ENCODE data around the gene EFR3B.
"Not testable (repeated sequence)": the region's sequence is repeated elsewhere in the genome, so short reads cannot be mapped to it uniquely, and the experiment has no call there.

EFR3B gene

DNA sequence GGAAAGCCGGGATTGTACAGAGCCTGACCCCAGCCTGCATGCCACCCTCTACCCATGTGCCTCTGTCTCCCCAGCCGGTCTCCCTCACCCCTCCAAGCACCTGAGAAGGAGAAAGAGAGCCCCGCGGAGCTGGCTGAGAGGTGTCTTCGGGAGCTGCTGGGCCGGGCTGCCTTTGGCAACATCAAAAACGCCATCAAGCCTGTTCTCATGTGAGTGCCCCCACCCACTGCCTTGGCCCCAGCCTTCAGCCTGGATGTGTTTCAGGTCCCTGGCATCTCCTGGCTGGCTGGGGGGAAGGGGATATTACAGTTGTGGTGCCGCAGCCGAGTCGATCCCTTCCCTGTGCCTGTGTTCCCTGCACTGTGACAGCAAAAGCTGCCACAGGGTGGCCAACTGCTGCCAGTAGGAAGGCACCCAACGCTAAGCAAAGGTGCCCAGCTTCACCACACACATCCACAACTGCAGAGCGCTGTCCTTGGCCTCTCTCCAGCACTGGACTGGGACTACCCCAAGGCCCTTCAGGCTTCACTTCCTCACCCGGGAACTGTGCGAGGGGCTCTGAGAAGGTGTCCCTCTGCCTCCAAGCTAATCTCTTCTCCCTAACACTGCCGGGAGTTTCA lies 88.1 kb downstream of the EFR3B start:
- Histone ChIP-seq H3K27me3 (ENCODE audit: insufficient read depth, low read length) (no peaks in the 10 kb centered on the region), H3K9me3 (ENCODE audit: low read length) (no peaks in the 10 kb centered on the region), H2AFZ (ENCODE audit: low read depth, low read length) (no peak overlapping the region), H3K36me3 (ENCODE audit: insufficient read depth, low read length) (peaks cover 18% of the 10 kb centered on the region), H3K4me1 (ENCODE audit: insufficient read depth, low read length) (peaks cover 2% of the 10 kb centered on the region), H3K4me3 (ENCODE audit: low read length) (no peak overlapping the region)

DNA sequence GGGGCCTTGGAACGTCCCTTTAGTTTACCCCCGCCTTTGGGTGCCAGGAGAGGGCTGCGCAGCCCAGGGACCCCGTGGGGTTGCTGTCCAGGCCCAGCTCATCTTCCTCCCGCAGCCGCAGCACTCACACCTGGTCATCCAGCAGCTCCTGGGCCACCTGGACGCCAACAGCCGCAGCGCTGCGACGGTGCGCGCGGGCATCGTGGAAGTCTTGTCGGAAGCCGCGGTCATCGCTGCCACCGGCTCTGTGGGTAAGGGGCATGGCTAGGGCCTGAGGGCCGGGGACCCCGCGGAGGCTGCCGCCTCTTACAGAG lies 89.3 kb downstream of the EFR3B start:
- Histone ChIP-seq H3K27me3 (ENCODE audit: insufficient read depth, low read length) (no peaks in the 10 kb centered on the region), H3K36me3 (ENCODE audit: insufficient read depth, low read length) (peaks cover 29% of the 10 kb centered on the region), H3K9me3 (ENCODE audit: low read length) (no peaks in the 10 kb centered on the region), H3K4me1 (ENCODE audit: insufficient read depth, low read length) (peaks cover 2% of the 10 kb centered on the region), H2AFZ (ENCODE audit: low read depth, low read length) (no peak overlapping the region), H3K4me3 (ENCODE audit: low read length) (no peak overlapping the region)

DNA sequence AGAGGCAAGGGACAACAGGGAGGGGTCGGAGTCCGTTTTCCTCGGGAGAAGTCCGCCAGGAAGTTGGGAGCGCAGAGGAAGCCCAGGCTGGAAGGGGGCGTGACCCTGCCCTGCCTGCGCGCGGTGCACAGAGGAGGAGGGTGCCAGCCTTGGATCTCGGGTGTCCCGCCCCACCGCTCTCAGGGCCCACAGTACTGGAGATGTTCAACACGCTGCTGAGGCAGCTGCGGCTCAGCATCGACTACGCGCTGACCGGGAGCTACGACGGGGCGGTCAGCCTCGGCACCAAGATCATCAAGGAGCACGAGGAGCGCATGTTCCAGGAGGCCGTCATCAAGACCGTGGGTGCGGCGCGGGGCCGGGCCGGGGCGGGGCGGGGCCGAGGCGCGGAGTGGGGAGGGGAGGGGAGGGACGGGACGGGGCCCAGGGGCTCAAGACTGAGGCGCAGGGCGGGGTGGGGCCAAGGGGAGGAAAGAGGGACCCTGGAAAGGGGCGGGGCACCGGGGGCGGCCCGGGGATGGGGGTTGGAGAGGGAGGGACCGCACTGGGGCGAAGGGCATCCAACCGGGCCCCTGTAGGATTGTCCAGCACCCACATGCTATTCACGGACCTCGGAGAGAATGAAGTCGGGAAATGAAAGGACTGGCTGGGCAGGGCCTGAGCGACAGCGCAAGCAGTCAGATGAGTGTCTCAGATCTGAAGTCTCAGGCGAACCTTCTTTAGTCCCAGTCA lies 89.9 kb downstream of the EFR3B start:
- Histone ChIP-seq H2AFZ (ENCODE audit: low read depth, low read length) (no peak overlapping the region), H3K27me3 (ENCODE audit: insufficient read depth, low read length) (no peaks in the 10 kb centered on the region), H3K4me3 (ENCODE audit: low read length) (no peak overlapping the region), H3K36me3 (ENCODE audit: insufficient read depth, low read length) (peaks cover 29% of the 10 kb centered on the region), H3K9me3 (ENCODE audit: low read length) (no peaks in the 10 kb centered on the region), H3K4me1 (ENCODE audit: insufficient read depth, low read length) (peaks cover 2% of the 10 kb centered on the region)

DNA sequence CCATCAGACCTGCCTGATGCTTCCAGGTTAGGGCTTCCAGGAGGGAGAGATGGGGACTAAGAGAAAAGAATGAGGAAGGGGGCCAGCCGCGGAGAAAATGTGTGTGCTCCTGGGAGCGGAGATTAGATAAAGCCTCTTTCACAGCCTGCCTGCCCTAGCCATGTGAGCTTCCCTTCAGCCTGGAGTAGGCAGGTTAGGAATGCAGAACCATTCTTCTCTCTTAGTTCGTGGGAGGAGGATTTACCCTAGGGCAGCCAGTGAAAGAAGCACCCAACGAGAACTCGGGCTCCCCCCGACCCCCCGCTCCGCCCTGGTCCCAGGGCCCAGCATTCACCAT lies 90.4 kb downstream of the EFR3B start:
- Histone ChIP-seq H3K4me3 (ENCODE audit: low read length) (no peak overlapping the region), H2AFZ (ENCODE audit: low read depth, low read length) (no peak overlapping the region), H3K9me3 (ENCODE audit: low read length) (no peaks in the 10 kb centered on the region), H3K36me3 (ENCODE audit: insufficient read depth, low read length) (peaks cover 35% of the 10 kb centered on the region), H3K4me1 (ENCODE audit: insufficient read depth, low read length) (peaks cover 2% of the 10 kb centered on the region), H3K27me3 (ENCODE audit: insufficient read depth, low read length) (no peaks in the 10 kb centered on the region)

DNA sequence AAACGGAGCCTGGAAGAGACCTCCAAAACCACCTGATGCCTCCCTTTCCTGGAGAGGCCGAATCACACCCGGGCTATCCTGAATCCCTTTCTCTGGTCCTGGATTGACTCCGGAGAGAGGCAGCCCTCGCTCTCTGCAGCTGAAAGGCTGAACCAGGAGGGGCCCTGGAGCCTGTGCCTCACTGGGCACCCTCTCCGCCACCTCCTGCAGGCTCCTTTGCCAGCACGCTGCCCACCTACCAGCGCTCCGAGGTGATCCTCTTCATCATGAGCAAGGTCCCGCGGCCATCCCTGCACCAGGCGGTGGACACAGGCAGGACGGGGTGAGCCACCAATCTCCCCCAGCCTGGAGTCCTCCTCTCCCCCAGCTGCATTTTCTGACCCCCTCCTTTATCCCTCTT lies 90.8 kb downstream of the EFR3B start:
- Histone ChIP-seq H3K36me3 (ENCODE audit: insufficient read depth, low read length) (peaks cover 37% of the 10 kb centered on the region), H3K4me3 (ENCODE audit: low read length) (no peak overlapping the region), H3K9me3 (ENCODE audit: low read length) (no peaks in the 10 kb centered on the region), H3K4me1 (ENCODE audit: insufficient read depth, low read length) (peaks cover 2% of the 10 kb centered on the region), H2AFZ (ENCODE audit: low read depth, low read length) (no peak overlapping the region), H3K27me3 (ENCODE audit: insufficient read depth, low read length) (no peaks in the 10 kb centered on the region)

DNA sequence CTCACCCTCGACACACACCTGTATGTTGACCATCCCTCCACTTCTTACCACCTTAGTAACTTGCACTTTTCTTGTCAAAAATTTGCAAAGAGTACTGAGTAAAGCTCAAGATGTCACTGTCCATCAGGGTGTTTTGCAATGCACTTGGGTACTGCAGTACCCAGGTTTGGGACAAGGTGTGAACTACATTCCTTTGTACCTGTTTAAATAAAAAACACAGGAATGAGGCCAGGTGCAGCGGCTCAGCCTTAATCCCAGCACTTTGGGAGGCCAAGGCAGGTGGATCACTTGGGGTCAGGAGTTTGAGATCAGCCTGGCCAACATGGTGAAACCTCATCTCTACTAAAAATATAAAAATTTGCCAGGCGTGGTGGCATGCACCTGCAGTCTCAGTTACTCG lies 98.7 kb downstream of the EFR3B start:
- not testable (repeated sequence) for H3K4me1 ChIP-seq (ENCODE audit: insufficient read depth, low read length)
- peaks cover 51% of the 10 kb centered on the region for H3K36me3 ChIP-seq (ENCODE audit: insufficient read depth, low read length)

DNA sequence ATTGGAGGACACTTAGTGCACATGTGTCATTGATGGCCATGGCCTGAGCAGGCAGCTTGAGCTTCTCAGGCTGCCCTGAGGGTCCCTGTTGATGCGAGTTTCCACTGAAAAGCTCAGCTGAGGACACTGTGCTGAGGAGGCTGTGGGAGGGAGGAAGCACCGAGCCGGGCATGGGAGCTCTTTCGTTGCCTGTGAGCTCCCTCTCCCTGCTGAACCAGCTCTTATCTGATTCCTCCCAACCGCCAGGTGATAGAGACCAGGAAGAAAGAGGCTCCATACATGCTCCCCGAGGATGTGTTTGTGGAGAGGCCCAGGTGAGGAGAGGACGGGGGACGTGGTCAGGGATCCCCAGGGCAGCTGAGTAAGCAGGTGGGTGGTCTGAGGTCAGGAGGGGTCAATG lies 99.2 kb downstream of the EFR3B start:
- Histone ChIP-seq H3K4me1 (ENCODE audit: insufficient read depth, low read length) (no peaks in the 10 kb centered on the region), H3K4me3 (ENCODE audit: low read length) (no peak overlapping the region), H3K9me3 (ENCODE audit: low read length) (no peaks in the 10 kb centered on the region), H3K36me3 (ENCODE audit: insufficient read depth, low read length) (peaks cover 51% of the 10 kb centered on the region), H2AFZ (ENCODE audit: low read depth, low read length) (no peak overlapping the region), H3K27me3 (ENCODE audit: insufficient read depth, low read length) (no peaks in the 10 kb centered on the region)

More for the DNA sequence above, 98.7 kb downstream of the EFR3B start:
- H3K4me3 ChIP-seq (ENCODE audit: low read length); H2AFZ ChIP-seq (ENCODE audit: low read depth, low read length); H3K9me3 ChIP-seq (ENCODE audit: low read length); H3K27me3 ChIP-seq (ENCODE audit: insufficient read depth, low read length): not testable (repeated sequence)

DNA sequence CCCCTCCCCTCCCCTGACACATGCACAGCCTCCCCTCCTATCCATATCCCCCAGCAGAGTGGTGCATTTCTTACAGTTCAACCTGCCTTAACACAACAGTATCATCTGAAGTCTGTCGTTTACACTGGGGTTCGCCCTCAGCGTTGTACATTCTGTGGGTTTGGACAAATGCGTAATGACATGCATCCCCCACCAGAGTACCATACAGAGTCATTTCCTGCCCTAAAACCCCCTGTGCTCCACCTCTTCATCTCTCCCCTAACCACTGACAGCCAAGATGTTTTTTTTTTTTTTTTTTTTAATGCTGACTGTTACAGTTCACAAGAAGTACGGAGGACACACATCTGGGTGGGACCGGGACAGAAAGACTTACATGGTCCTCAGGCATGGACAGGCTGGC lies 103.9 kb downstream of the EFR3B start:
- Histone ChIP-seq H2AFZ (ENCODE audit: low read depth, low read length) (no peak overlapping the region), H3K4me1 (ENCODE audit: insufficient read depth, low read length) (no peaks in the 10 kb centered on the region), H3K9me3 (ENCODE audit: low read length) (no peaks in the 10 kb centered on the region), H3K36me3 (ENCODE audit: insufficient read depth, low read length) (peaks cover 42% of the 10 kb centered on the region), H3K27me3 (ENCODE audit: insufficient read depth, low read length) (no peaks in the 10 kb centered on the region), H3K4me3 (ENCODE audit: low read length) (no peak overlapping the region)

DNA sequence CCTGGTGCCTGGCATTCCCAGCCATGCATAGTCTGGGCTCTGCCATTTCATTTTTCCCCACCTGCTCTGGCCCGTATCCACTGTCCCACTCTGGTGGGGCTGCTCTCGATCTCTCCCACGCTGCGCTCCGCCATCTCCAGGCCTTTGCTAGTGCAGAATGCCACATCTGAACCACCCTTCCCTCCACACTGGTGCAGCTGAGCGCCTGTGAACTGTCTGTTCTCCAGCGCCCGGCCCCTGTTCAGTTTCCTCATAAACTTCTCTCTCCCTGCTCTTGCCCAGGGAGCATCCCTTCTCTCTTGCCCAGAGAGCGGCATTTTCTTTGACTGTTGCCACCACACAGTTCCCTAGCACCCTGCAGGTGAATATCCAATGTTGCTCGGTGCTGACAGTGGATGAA lies 105.0 kb downstream of the EFR3B start:
- peaks cover 35% of the 10 kb centered on the region for H3K36me3 ChIP-seq (ENCODE audit: insufficient read depth, low read length)
- H3K27me3 ChIP-seq (ENCODE audit: insufficient read depth, low read length): no peaks in the 10 kb centered on the region
- H3K9me3 ChIP-seq (ENCODE audit: low read length): no peaks in the 10 kb centered on the region
- H3K4me1 ChIP-seq (ENCODE audit: insufficient read depth, low read length): no peaks in the 10 kb centered on the region
- no peak overlapping the region for H3K4me3 ChIP-seq (ENCODE audit: low read length)
- no peak overlapping the region for H2AFZ ChIP-seq (ENCODE audit: low read depth, low read length)

DNA sequence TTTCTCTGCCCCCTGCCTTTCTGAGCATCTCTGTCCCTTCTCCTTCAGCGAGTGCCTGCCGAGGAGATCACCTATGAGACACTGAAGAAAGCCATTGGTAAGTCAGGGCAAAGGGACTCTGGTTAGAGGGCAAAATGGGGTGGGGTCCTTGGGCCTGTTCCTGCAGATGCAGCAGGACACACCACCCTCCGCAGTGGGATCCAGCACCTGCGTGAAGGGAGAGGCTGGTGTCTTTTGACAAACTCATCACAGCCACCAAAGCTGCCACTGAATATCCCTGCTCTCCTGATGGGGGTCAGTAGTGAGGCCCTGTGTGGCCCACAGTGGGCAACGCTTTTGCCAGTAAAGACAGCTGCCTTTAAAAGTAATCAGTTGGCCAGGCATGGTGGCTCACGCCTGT lies 107.8 kb downstream of the EFR3B start:
- Histone ChIP-seq H3K36me3 (ENCODE audit: insufficient read depth, low read length) (peaks cover 39% of the 10 kb centered on the region), H2AFZ (ENCODE audit: low read depth, low read length) (no peak overlapping the region)

DNA sequence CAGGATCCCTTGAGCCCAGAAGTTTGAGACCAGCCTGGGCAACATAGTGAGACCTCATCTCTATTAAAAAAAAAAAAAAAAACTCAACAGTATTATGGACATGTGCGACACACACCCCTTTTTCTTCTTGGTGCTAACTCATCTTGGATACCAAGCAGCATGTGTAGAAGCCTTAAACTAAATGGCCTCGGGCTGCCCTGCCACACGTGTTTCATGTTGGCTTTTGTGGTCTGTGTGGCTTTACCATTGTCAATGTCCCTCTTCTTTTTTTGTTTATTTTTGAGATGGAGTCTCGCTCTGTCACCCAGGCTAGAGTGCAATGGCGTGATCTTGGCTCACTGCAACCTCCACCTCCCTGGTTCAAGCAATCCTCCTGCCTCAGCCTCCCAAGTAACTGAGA lies 109.1 kb downstream of the EFR3B start:
- not testable (repeated sequence) for H2AFZ ChIP-seq (ENCODE audit: low read depth, low read length); H3K9me3 ChIP-seq (ENCODE audit: low read length); H3K4me3 ChIP-seq (ENCODE audit: low read length); H3K4me1 ChIP-seq (ENCODE audit: insufficient read depth, low read length); H3K27me3 ChIP-seq (ENCODE audit: insufficient read depth, low read length)
- H3K36me3 ChIP-seq (ENCODE audit: insufficient read depth, low read length): peaks cover 27% of the 10 kb centered on the region

More for the DNA sequence above, 107.8 kb downstream of the EFR3B start:
- Histone ChIP-seq H3K4me3 (ENCODE audit: low read length) (no peak overlapping the region), H3K4me1 (ENCODE audit: insufficient read depth, low read length) (no peaks in the 10 kb centered on the region), H3K9me3 (ENCODE audit: low read length) (no peaks in the 10 kb centered on the region), H3K27me3 (ENCODE audit: insufficient read depth, low read length) (no peaks in the 10 kb centered on the region)

DNA sequence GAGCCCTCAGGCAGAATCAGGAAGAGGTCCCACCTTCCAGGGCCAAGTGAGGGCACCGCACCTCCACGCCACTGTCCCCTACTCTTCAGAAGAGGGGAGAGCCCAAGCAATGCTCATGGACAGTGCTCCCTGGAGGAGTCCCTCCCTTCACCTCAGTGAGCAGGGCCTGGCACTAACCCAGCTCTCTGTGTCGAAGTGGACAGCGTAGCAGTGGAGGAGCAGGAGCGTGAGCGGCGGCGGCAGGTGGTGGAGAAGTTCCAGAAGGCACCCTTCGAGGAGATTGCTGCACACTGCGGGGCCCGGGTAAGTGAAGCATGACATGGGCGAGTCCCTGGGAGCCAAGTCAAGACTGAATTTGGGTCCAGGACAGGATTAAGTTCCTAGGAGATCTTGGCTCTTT lies 109.8 kb downstream of the EFR3B start:
- H3K9me3 ChIP-seq (ENCODE audit: low read length): no peaks in the 10 kb centered on the region
- H3K4me3 ChIP-seq (ENCODE audit: low read length): no peak overlapping the region
- no peaks in the 10 kb centered on the region for H3K4me1 ChIP-seq (ENCODE audit: insufficient read depth, low read length)
- peaks cover 20% of the 10 kb centered on the region for H3K36me3 ChIP-seq (ENCODE audit: insufficient read depth, low read length)
- no peak overlapping the region for H2AFZ ChIP-seq (ENCODE audit: low read depth, low read length)
- no peaks in the 10 kb centered on the region for H3K27me3 ChIP-seq (ENCODE audit: insufficient read depth, low read length)

DNA sequence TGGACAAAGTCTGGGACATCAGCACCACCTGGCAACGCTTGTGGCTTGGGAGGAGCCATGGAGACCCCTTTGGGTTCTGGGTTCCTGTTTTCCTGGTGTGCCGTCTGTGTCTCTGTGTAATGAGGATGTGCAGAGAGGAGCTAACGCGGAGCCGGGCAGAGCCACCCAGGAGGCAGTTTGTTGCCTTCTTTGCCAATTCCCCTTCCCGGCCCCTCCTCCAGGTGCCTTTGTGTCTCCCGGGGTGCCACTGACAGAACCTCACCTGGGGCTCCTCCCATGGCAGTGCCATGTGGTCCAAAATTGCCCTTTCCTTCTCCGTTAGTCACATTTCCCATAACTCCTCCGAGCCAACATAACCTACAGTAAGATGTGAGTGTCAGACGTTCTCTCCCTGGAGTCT lies 113.5 kb downstream of the EFR3B start:
- H3K36me3 ChIP-seq (ENCODE audit: insufficient read depth, low read length): peaks cover 13% of the 10 kb centered on the region
- H2AFZ ChIP-seq (ENCODE audit: low read depth, low read length): no peak overlapping the region
- no peaks in the 10 kb centered on the region for H3K27me3 ChIP-seq (ENCODE audit: insufficient read depth, low read length)
- no peaks in the 10 kb centered on the region for H3K4me1 ChIP-seq (ENCODE audit: insufficient read depth, low read length)
- H3K4me3 ChIP-seq (ENCODE audit: low read length): no peak overlapping the region
- H3K9me3 ChIP-seq (ENCODE audit: low read length): no peaks in the 10 kb centered on the region

All from neuron (in vitro differentiated cells).